Liver (tissue), 3 donors: ENCODE measurements around the gene SLC12A9.
A peak's percentile ranks its signal among the peaks of the same experiment; 100 is the strongest.

ENCODE experiments used
- EGR1 ChIP-seq, 2 donors: IDR thresholded peaks; 2 replicates each; pipeline ENCODE4 v1.6.1; 2016 to 2018; ENCODE audit warnings: antibody characterized with exemption in 2 of 2, low read depth in 2 of 2
- NR2F2 ChIP-seq: IDR thresholded peaks from 2 replicates; pipeline ENCODE4 v1.6.1; 2016; ENCODE audit warnings: antibody characterized with exemption
- REST ChIP-seq: IDR thresholded peaks from 2 replicates; pipeline ENCODE4 v1.6.1; 2016; ENCODE audit warnings: antibody characterized with exemption, mild to moderate bottlenecking
- TF ChIP-seq, protein P1 (sequence below): fragments of 150-350 bp; IDR thresholded peaks from 2 replicates; pipeline ENCODE4 v1.5.1; 2017; ENCODE audit warnings: improper control_type of control experiment, low read depth, low read length; ENCODE audit not compliant: missing input control
- TF ChIP-seq, protein P2 (sequence below): IDR thresholded peaks from 2 replicates; pipeline ENCODE4 v1.6.1; 2016; ENCODE audit warnings: antibody characterized with exemption
- donor health status: healthy.
- donor health status: healthy.

- TF ChIP-seq, protein P1, sequence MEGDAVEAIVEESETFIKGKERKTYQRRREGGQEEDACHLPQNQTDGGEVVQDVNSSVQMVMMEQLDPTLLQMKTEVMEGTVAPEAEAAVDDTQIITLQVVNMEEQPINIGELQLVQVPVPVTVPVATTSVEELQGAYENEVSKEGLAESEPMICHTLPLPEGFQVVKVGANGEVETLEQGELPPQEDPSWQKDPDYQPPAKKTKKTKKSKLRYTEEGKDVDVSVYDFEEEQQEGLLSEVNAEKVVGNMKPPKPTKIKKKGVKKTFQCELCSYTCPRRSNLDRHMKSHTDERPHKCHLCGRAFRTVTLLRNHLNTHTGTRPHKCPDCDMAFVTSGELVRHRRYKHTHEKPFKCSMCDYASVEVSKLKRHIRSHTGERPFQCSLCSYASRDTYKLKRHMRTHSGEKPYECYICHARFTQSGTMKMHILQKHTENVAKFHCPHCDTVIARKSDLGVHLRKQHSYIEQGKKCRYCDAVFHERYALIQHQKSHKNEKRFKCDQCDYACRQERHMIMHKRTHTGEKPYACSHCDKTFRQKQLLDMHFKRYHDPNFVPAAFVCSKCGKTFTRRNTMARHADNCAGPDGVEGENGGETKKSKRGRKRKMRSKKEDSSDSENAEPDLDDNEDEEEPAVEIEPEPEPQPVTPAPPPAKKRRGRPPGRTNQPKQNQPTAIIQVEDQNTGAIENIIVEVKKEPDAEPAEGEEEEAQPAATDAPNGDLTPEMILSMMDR: peak; percentile 12
- TF ChIP-seq, protein P2, sequence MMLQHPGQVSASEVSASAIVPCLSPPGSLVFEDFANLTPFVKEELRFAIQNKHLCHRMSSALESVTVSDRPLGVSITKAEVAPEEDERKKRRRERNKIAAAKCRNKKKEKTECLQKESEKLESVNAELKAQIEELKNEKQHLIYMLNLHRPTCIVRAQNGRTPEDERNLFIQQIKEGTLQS: no peak
- TF ChIP-seq EGR1 (IDR thresholded peaks at IDR 0.05; ENCODE audit: low read depth in 2 of 2): peak in 1 of 2 donors; percentile 18
- peak; percentile 18 for TF ChIP-seq NR2F2
- TF ChIP-seq REST: peak; percentile 47
Observed at GRCh38 chr7:100827330-100828226, 24.9 kb upstream of the SLC12A9 start, which contains the start of gene EPHB4.
